ENCODE measurements around the gene MLLT3.
A peak's percentile ranks its signal among the peaks of the same experiment; 100 is the strongest.

MLLT3 gene

DNA sequence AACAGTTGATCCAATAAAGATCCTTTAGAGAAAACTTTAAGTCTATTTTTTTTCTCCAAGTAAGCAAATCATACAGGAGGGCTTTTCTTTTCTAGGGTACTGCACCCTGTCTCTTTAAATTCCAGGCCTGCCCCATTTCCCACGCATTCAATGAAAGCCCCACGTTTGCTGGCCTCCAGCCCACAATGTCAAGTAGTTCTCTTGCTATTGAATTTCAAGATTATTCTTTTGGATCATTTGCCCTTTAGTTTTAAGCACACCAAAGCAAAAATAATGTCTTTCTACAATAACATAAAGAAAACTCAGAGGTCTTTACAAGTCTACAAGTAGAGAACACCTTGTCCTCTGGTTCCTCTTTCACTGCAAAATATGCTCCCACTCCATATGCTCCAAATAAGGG is 15.6 kb downstream of the MLLT3 start:
- TF ChIP-seq, protein P1, sequence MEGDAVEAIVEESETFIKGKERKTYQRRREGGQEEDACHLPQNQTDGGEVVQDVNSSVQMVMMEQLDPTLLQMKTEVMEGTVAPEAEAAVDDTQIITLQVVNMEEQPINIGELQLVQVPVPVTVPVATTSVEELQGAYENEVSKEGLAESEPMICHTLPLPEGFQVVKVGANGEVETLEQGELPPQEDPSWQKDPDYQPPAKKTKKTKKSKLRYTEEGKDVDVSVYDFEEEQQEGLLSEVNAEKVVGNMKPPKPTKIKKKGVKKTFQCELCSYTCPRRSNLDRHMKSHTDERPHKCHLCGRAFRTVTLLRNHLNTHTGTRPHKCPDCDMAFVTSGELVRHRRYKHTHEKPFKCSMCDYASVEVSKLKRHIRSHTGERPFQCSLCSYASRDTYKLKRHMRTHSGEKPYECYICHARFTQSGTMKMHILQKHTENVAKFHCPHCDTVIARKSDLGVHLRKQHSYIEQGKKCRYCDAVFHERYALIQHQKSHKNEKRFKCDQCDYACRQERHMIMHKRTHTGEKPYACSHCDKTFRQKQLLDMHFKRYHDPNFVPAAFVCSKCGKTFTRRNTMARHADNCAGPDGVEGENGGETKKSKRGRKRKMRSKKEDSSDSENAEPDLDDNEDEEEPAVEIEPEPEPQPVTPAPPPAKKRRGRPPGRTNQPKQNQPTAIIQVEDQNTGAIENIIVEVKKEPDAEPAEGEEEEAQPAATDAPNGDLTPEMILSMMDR (IDR thresholded peaks at IDR 0.05; ENCODE audit: low read depth, low read length) = no peak

DNA sequence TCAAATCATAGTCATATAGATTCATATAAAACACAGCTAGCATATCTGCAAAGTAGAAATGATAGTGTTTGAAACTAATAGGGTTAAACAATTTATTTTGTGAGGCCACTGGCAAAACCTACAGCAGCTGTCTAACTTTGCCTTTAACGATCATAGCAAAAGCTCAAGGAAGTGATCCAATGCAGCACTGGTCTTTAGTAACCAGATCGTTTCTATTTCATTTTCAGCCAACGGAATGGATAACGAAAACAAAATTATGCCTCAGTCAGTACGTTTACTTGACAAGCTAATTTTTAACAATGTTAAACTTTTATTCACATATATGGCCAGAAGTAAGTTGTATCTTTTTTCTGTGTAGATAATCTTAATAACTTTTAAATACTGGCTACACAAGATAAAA is 17.7 kb downstream of the MLLT3 start:
- H3K4me3 ChIP-seq (ENCODE audit: low read depth, low read length) = peak overlapping the region; percentile 41
- TF ChIP-seq, protein P1 (IDR thresholded peaks at IDR 0.05; ENCODE audit: low read depth, low read length) = no peak

More for the DNA sequence above, 15.6 kb downstream of the MLLT3 start:
- no peak overlapping the region for H3K4me3 ChIP-seq (ENCODE audit: low read depth, low read length)

DNA sequence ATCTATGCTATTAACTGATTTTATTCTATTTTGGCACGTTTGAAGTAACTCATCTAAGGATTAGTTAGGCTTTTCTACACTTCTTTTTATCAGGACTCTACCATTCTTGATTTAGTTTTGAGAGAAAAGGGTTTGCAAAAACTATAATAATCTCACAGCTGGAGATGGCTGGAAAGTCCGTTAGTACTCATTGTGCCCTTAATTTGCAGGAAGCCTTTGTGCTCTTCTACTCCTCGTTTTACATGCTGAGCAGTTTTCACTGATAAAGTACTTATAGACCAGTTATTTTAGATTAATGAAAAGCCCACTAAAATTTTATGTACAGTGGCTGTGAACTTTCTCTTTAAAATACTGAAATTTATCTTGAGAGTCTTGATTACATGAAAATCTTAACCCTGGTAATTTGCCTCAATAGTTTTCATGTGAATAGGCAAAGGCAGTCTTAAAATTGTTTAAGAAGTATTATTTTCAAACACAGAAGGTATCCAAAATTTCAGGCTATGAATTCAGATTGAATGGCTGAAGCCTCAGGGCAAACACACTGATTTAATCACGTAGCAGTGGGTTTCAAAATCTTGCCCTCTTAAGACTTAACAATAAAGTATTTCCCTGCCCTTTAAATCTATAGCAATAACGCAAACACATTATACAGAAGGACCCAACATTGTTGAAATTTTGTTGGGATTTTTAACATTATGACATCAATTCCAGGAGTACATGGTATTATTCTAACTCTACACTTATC is 18.6 kb downstream of the MLLT3 start:
- H3K4me3 ChIP-seq (ENCODE audit: low read depth, low read length) = no peak overlapping the region
- TF ChIP-seq, protein P1 (IDR thresholded peaks at IDR 0.05; ENCODE audit: low read depth, low read length) = no peak

DNA sequence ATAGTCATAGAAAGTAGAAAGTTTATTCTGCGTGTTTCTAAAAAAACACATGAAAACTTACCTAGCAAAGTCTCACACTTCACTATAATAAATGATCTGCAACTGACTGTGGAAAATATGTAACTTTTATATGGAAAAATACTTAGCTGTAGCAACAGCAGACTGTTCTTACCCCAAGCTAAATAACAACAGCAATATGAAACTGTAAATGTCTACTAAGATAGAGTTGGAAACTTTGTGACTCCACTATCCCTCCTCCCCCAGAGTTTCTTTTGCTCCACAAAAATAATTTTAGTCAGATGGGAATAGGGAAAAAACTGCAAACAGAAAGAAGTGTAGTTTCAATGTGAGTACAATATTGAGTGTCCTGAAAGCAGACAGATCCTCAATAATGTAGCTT is 21.0 kb downstream of the MLLT3 start:
- TF ChIP-seq, protein P1 (IDR thresholded peaks at IDR 0.05; ENCODE audit: low read depth, low read length) = no peak
- no peak overlapping the region for H3K4me3 ChIP-seq (ENCODE audit: low read depth, low read length)

DNA sequence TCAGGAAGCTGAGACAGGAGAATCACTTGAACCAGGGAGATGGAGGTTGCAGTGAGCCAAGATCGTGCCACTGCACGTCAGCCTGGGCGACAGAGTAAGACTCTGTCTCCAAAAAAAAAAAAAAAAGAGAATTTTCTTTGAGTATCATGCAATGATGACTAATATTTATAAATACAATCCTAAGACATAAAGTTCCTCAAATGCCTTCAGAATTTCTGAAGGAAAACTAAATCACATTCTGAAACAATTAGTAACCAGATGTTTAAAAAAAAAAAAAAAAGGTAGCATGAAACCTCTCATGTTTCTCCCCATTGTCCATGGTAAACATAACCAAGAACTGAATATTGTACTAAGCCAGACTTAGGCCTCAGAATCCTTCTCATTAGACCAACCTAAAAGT is 23.1 kb downstream of the MLLT3 start:
- TF ChIP-seq, protein P1 (IDR thresholded peaks at IDR 0.05; ENCODE audit: low read depth, low read length) = no peak
- no peak overlapping the region for H3K4me3 ChIP-seq (ENCODE audit: low read depth, low read length)

DNA sequence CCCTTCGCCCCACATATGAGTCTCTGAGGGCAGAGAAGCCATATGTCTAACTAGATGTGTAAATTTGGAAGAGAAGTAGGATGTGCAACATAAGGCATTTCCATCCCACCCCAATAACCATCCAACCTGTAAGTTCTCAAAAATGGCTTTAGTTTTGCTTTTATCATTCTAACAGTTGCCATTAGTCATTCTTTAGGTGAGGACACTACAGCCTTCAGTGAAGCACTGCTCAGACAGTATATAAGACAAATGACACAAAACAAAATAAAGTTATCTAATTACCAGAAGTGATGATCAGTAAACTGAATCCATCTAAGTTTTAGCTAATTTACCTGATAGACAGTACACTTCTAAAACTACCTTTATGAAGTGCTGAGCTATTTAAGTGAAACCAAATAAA is 23.9 kb downstream of the MLLT3 start:
- TF ChIP-seq, protein P1 (IDR thresholded peaks at IDR 0.05; ENCODE audit: low read depth, low read length) = no peak
- H3K4me3 ChIP-seq (ENCODE audit: low read depth, low read length) = no peak overlapping the region

DNA sequence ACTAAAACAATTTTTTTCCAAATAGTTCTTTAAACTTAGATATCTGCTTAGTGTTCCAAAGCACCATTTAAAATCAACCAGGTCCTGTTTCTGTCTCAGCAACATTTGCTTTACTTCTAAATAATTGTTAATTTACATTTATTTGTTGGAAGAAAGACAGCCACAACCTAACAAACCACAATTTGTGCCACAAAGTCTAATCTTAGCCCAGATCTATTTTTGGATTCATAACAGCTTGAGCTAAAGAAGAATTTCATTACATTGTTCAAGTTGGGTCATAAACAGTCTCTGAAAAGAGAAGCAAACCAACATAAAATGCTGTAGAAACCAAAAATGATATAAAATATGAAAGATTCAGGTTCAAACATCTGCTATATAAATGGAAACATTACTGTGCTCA is 24.4 kb downstream of the MLLT3 start:
- TF ChIP-seq, protein P1 (IDR thresholded peaks at IDR 0.05; ENCODE audit: low read depth, low read length) = no peak
- no peak overlapping the region for H3K4me3 ChIP-seq (ENCODE audit: low read depth, low read length)

All from WI38 (cell line).